Stimulated activated CD8-positive, alpha-beta memory T cell treated with anti-CD3 and anti-CD28 coated beads, Interleukin-7, amount 100 ng/mL, for 48 hours (primary cell): ENCODE measurements around the gene TEX54.
"Not testable (repeated sequence)": the region's sequence is repeated elsewhere in the genome, so short reads cannot be mapped to it uniquely, and the experiment has no call there.

ENCODE experiments used
- DNase-seq, 2 donors: peaks; one replicate each; pipeline ENCODE4 v3.0.0-alpha.2; 2020; ENCODE audit warnings: low read depth in 1 of 2; ENCODE audit errors: extremely low read depth in 1 of 2

The TEX54 gene

DNA sequence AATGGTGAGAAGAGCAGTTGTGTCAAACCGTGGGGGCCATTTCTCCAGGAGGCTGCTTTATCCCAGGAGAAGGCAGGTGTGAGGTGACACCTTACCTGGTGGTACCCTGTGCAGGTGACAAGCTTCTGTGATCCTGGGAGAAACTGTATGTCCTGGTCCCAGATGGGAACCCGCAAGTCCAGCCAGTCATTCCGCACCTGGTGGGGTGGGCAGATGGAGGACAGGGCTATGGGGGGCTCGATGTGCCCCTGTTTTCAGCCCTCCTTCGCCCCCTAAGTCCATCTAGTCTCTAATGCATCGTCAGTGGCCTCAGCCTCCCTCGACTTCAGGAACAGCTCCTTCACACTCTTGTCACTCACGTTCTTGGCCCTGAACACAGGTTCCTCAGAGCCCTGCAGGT, 2.7 kb upstream of the TEX54 start:
- DNase-seq = no peak

DNA sequence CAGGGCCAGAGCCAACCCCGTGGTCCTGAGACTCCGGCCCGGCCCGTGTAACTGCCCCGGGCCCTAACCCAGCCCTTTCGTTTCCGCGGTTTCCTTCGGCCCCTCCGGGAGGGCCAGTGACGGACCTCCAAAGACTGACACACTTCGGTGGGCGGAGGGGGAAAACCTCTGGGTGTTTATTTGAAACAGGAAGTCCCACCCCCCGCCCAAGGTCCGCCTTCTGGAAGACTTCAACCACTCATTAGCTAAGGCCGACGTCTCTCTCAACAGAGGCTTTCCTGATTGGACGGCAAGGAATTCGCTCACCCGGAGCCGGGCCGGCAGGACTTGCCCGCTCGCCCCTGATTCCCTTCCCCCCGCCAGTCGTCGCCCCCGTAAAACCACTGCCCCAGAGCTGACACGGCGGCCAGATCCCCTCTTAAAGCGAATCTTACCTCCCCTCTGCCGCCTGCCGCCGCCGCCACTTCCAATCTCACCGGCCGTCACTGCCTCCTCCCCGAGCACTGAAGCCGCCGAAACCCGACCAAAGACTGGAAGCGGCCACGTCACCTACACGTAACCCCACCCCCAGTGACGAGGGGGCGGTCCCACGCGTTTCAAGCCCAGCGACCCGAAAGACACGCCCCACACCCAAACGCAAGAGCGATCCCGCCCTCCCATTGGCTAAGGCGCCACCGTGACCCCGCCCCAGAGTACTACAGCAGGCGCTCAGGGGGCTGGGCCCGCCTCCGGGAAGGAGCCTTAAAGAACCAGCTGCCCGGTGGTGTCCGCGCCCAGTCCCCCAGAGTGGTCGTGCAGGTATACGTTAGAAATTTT, 913 bp downstream of the TEX54 start, which contains the start of gene STX5:
STX5 (minus strand) TSS at position 532 of the 816 bp plus-strand sequence. CDS start 808 bp downstream, outside the sequence.
- peak; percentile 98 to 99 for DNase-seq

DNA sequence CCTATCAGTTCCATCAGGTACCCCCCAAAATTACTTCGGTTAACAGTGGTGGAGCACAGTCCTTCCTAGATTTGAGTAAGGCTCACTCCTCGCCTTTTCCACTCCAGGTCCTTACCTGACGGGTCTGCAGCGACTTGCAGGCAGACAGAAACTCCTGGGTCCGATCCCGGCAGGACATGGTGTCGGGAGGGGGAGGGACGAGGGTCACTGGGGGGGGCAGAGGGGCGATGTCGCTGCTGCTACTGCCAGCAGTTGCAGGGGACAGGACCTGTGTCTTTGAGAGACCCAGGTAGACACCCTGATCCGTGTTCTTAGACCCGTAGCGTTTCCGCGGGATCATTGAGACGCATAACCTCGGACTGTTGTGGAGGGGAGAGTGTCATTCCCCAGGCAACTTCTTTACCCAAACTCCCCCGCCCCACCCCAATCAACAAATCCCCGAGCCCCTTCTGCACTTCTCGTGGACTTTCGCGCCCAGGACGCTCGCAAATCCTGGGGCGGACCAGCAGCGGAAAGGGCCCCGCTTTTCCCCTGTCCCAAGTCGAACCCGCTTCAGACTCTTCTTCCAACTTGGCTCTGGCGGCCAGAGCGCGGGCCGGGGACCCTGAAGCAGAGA, 1.6 kb downstream of the TEX54 start:
- no peak for DNase-seq

DNA sequence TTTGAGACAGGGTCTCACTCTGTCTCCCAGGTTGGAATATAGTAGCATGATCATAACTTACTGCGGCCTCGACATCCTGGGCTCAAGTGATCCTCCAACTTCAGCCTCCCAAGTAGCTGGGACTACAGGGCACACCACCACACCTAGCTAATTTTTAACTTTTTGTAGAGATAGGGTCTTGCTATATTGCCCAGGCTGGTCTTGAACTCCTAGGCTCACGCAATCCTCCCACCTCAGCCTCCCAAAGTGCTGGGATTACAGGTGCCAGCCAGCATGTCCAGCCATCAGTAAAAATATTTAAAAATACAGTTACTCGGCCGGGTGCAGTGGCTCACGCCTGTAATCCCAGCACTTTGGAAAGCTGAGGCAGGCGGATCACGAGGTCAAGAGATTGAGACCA, 4.5 kb downstream of the TEX54 start:
- DNase-seq = not testable (repeated sequence)

DNA sequence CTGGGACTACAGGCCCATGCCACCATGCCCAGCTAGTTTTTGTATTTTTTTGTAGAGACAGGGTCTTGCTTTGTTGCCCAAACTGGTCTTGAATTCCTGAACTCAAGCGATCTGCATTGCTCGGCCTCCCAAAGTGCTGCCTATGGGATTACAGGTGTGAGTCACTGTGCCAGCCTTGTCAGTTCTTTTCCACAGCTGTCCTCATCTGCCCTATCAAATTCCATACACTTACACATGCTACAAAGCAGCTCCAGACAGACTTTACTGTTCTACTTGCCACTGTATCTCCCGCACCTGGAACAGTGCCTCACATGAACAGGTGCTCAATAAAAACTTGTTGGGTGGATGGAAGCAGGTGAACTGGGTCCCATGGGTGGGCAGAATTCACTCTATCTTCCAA, 9.0 kb downstream of the TEX54 start:
- no peak for DNase-seq

DNA sequence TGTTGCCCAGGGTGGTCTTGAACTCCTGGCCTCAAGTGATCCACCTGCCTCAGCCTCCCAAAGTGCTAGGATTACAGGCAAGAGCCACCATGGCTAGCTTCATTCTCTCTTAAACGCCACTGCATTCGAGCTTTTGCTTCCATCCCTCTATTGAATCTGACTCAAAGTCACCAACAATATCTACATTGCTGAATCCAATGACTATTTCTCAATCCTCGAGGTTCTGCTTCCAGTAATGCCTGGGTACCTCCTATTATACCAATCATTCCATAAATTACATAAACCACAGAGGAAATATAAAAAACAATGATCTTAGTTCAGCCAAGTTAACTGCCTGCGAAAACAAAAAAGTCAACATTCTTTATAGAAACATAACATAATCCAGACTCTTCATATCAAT, 15.5 kb downstream of the TEX54 start:
- DNase-seq = no peak

DNA sequence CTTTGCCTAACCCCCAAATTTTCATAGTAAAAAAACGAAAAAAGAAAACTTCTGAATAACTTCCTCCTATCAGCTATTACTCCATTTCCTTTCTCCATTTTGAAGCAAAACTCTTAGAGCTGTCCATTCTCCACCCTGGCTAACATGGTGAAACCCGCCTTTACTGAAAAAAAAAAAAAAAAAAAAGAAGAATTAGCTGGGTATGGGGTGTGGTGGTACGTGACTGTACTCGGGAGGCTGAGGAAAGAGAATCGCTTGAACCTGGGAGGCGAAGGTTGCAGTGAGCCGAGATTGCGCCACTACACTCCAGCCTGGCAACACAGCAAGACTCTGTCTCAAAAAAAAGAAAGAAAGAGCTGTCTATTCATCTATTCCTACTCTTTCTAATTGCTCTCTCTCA, 16.1 kb downstream of the TEX54 start:
- DNase-seq = no peak

DNA sequence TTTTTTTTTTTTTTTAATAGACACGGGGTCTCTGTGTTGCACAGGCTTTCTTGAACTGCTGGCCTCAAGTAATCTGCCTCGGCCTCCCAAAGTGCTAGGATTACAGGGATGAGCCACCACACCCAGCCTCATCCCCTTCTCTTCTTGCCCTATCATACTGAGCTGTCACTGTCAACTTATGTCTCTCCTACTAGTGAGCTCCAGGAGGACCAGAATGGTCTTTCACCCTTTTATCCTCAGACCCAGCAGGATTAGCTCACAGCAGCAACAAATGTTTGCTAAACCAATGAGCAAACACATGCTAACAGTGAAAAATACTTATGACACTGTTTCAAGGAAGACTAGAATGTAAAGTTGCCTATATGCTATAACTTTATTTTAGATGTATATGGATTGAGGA, 21.0 kb downstream of the TEX54 start:
- no peak for DNase-seq

DNA sequence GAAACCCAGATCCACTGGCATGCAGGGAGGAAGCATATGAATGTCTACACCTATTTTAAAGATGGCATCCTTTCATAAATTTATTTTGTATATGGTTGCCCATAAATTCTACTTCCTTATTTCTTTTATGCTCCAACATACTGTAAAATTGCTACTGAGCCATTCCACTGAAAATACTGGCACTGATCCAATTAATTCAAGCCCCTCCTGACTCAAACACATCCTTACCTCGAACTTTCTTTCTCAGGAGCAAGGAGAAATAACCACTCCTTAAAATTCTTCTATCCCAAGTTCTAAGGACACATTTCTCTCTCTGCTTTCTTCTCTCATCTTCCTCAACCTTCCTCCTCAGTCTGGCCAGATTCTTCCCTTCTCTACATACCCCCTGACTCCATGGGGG, 21.9 kb downstream of the TEX54 start:
- DNase-seq = no peak

DNA sequence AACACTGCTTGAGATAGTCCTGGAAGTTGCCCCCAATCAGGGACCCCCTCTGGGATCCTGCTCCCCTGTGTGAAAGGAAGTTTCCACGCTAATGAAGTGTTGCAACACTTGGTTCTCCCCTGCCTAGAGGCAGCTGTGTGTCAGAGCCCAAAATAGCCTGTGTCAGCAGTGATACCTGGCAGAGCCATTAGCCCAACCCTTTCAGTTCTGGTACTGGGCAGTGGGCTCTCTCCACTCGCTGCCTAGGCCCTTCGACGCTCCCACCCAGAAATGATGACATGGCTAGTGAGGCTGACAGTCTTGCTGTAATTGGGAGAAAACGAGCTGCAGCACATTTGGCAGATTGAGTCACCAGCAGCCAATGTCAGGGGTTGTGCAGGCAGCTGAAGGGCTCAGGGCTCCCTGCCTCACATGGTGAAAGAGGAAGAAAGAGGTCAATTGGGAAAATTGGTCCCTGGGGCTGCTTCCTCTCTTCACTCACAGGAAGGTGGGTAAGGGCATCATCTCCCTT, 26.0 kb downstream of the TEX54 start:
- DNase-seq = no peak

DNA sequence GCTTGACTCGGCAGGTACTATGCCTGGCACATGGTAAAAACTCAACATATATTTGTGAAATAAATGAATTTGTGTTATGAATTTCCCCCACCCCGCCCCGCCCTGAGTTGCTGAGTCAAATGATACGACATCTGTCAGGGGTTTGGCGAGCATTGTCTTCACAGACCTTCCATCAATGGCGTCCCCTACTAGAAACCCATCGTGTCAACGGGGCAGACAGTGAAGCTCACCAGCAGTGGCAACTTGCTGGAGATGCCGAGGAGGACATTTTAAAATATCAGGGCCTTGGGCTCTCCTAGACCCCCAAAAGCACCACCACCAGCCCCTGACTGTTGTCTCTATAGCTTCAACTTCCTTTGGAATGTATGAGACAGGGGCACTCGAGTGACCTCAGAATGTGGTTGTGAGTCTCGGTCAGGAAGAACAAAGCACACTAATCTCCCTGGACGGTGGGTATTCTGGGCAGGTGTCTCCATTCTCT, 26.6 kb downstream of the TEX54 start:
- no peak for DNase-seq

DNA sequence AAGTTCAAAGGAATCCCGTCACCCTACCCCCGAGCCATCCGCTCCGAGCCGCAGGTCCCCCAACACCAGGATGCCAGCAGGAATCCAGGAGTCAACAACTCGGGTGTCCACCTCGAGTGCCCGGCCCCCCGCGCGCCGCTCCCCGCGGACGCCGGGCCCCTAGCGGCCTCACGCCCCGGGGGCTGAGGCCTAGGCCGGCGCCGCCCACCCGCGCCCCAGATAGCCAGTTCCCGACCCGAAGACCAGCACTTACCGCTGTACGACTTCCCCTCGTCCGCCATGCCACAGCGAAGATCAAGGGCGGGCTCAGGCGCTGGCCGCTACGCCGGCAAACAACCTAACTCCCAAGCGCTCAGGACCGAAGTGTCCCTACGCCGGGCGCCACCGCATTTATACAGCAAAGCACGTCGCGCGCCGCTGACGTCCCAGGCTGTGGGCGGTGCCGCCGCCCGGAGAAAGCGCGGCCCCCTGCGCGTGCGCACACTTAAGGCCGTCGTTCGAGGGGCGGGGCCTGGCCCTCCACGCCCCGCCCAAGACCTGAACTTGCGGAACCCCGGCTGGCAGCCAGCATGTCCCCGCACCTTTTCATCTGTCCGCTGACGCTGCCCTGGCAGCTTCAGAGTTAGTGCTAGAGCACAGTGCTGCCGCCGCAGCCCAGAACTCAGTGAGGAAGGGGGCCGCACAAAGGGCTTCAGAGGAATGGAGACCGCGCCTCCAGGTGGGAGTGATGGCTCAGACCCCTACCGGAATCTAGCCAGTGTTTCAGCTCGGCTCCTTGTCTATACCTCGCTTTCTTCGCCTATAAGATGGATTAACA, 27.4 kb downstream of the TEX54 start, which contains the start of gene NXF1:
NXF1 (minus strand) TSS at position 365 of the 817 bp plus-strand sequence; CDS start at position 281, 84 bp downstream.
- DNase-seq = peak; percentile 80 to 91

DNA sequence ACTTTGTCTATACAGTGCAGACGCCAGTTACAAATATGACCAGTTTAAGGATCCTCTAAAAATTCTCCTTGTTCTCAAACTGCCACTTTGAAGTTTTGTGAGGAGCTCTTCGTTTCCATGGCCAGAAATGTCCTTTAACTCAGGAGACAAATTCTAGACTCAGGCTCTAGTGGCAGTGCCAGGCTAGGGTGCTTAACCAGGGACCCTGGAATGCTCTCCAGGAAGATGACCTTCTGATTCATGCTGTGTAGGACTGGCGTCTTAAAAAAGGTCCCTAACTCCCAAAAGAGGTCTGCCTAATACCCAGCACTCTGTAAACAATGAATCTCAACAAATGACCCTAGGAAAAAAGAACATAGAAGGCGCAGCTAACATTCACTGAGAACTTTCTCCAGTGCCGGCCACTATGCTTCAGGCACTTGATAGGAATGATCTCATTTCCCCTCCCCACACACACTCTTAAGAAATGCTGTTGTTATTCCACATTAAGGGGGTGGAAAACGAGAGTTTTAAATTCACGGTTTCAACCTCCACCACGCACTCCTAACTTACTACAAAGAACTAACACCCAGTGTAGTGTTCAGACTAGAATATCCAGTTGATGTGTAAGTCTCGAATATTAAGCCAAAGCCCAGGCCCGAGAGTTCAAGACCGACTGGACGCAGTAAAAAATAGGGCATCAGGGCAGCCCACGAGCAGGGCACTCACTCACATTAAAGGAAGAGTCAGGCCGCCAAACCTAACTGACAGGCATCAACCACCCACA, 28.1 kb downstream of the TEX54 start:
- DNase-seq = no peak

DNA sequence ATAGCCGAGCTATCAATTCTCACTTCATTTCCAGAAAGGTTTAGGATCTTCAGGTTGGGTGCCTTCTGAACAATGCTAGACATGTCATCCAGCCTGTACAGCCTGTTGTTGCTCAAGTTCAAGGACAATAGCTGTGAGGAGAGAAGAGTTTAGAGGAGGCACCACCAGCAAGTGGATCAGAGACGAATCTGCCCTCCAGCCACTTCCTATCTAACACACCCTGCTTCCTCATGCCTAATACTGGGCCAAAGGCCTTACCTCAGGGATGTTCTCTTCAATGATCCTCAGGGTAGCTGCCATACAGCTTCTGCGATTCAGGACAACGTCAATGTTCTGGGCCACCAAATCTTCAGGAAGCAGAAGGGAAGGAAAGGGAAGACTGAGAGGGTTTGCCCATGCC, 31.6 kb downstream of the TEX54 start:
- DNase-seq = no peak

DNA sequence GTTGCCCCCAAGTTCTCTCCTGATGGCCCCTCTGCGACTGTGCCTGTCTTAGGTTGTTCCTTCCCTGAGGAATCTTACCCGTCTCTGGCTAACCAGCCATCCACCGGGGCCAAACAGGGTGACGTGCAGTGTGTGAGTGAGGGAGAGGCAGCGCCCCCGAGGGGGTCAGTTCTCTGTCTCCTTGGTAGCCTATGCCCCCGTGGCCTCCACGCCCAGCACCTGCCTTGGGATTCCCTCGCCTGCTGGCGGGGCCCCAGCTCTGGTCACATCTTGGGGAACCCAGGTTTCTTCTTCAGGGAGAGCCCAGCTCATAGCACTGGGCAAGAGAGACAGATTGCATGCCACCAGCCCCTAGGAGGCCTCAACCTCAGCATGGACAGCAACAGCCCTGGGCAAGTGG, 33.2 kb downstream of the TEX54 start:
- DNase-seq = no peak

DNA sequence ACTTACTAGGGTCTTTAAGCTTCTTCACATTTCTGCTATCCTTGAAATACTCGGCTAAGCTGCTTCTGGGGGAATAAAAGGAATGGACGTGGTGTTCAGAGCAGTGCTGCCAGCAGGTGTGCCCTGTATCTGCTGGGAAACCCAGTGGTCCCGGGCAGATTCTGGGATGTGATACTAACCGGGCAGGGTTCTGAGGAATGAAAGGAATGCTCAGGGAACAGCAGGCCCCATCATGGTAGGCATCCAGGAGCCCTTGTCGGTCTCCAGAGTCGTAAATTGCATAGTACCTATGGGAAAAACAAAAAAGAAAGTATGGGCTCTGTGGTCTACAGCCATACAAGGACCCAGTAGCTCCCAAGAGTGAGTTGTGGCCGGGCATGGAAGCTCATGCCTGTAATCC, 36.4 kb downstream of the TEX54 start:
- no peak for DNase-seq

DNA sequence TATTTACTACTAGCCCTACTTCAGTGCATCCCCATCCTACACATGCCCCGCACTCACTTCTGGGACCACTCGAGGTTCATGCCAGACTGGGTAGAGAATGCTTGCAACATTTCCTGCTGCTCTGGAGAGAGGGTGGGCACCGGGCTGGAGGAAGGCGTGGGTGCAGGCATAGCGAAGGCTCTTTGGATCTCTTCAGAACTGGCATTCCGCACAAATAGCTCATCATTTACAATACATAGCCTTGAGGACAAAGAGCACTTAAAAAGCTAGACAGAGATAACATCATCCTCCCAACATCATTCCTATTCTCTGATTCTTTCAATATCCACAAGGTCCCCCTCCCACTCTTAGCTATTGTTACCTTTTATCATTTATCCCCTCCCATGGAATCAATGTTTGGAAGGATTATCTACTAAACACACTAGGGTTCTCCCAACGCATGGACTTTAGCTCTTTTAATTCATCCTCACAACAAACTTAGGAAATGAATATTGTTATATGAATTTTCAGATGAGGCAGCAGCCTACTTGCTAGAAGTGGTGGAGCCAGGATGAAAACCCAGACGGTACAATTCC, 38.4 kb downstream of the TEX54 start:
- no peak for DNase-seq

DNA sequence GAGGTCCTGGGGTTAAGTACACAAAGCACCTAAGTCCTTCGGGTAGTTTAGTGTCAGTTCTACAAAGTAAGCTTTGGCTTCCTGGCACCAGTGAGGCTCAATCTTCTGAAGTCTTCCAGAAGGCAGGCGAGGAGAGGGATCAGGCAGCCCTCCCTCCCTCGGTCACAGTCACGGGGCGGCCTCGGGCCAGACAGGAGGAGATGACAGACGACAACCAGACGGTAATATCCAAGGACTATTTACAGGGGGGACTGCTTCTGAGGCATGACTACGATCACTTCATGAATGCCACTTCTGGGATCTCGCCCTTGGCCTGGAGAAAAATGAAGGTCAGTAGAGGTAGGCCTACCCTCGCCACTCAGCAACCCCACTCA, 40.5 kb downstream of the TEX54 start:
- DNase-seq = no peak

DNA sequence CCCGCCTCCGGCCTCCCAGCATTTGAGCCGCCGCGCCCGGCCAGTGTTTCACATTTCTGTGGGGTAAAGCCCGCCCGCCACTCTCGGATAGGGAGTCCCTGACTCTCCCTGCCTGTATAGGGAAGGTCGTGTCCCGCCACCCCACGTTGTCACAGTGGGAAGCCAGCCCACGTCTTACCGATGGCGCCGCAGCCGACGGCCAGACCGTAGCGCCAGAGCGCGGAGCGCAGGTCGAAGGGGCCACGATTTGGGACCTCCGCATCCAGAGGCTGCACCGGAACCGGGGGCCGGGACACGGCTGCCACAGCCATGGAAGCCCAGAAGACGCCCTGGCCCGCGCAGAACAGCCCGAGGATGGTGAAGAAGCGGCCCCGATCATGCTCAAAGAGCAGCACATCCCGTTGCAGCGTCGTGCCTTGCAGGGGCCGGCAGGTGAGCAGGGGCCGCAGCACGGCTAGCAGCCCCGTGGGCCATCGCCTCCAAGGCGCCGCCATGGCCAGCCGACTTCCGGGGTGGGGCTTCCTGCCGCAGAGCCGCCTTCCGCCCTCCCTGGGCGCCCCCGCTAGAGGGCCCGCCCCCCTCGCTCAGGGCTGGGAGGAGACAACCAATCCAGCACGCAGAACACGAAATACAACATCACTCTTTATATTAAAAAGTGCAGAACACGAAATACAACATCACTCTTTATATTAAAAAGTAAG, 41.0 kb downstream of the TEX54 start, which contains the start of gene TMEM223:
TMEM223 (minus strand) TSS at position 506 of the 701 bp plus-strand sequence; CDS start at position 494, 12 bp downstream.
- DNase-seq = peak; percentile 84 to 86
